ENCODE data around the gene PLK3.
"Not testable (repeated sequence)": the region's sequence is repeated elsewhere in the genome, so short reads cannot be mapped to it uniquely, and the experiment has no call there.

Gene PLK3

GRCh38 chr1:44799770-44800584 is at the start of gene PLK3:
TSS of gene PLK3 (plus strand) at chr1:44800377. CDS start at chr1:44800464, 87 bp downstream.
- Histone ChIP-seq H3K9ac (ENCODE audit: low read length) (peak within 1 kb of the TSS; percentile 33), H3K4me3 (ENCODE audit: low read depth in 1 of 2, low read length in 2 of 2) (peak within 1 kb of the TSS; percentile 71 to 75), H3K27ac (ENCODE audit: low read depth, low read length) (peak within 1 kb of the TSS; percentile 98), H3K4me1 (ENCODE audit: insufficient read depth, low read length) (peaks cover 15% of the 10 kb centered on the region), H3K27me3 (ENCODE audit: control insufficient read depth in 1 of 2, insufficient read depth in 2 of 2, low read length in 2 of 2) (no peaks in the 10 kb centered on the region), H3K9me3 (ENCODE audit: low read length) (no peaks in the 10 kb centered on the region), H3K36me3 (ENCODE audit: insufficient read depth, low read length) (peaks cover 14% of the 10 kb centered on the region)

- H3K9me3 ChIP-seq (ENCODE audit: low read length): no peaks in the 10 kb centered on the region
- no peaks in the 10 kb centered on the region for H3K4me1 ChIP-seq (ENCODE audit: insufficient read depth, low read length)
- H3K9ac ChIP-seq (ENCODE audit: low read length): no peak overlapping the region
- no peaks in the 10 kb centered on the region for H3K27me3 ChIP-seq (ENCODE audit: control insufficient read depth in 1 of 2, insufficient read depth in 2 of 2, low read length in 2 of 2)
- H3K36me3 ChIP-seq (ENCODE audit: insufficient read depth, low read length): no peaks in the 10 kb centered on the region
- H3K4me3 ChIP-seq (ENCODE audit: low read depth in 1 of 2, low read length in 2 of 2): no peak overlapping the region
- H3K27ac ChIP-seq (ENCODE audit: low read depth, low read length): no peak overlapping the region
Measured at GRCh38 chr1:44757420-44757819, 42.8 kb upstream of the PLK3 start.

GRCh38 chr1:44759077-44759476 is 41.1 kb upstream of the PLK3 start:
- Histone ChIP-seq H3K4me1 (ENCODE audit: insufficient read depth, low read length) (no peaks in the 10 kb centered on the region), H3K27me3 (ENCODE audit: control insufficient read depth in 1 of 2, insufficient read depth in 2 of 2, low read length in 2 of 2) (no peaks in the 10 kb centered on the region), H3K4me3 (ENCODE audit: low read depth in 1 of 2, low read length in 2 of 2) (no peak overlapping the region), H3K9ac (ENCODE audit: low read length) (no peak overlapping the region), H3K36me3 (ENCODE audit: insufficient read depth, low read length) (no peaks in the 10 kb centered on the region), H3K27ac (ENCODE audit: low read depth, low read length) (no peak overlapping the region), H3K9me3 (ENCODE audit: low read length) (no peaks in the 10 kb centered on the region)

- Histone ChIP-seq H3K27ac (ENCODE audit: low read depth, low read length) (no peak overlapping the region), H3K4me1 (ENCODE audit: insufficient read depth, low read length) (no peaks in the 10 kb centered on the region), H3K4me3 (ENCODE audit: low read depth in 1 of 2, low read length in 2 of 2) (no peak overlapping the region), H3K27me3 (ENCODE audit: control insufficient read depth in 1 of 2, insufficient read depth in 2 of 2, low read length in 2 of 2) (no peaks in the 10 kb centered on the region), H3K36me3 (ENCODE audit: insufficient read depth, low read length) (no peaks in the 10 kb centered on the region), H3K9me3 (ENCODE audit: low read length) (no peaks in the 10 kb centered on the region), H3K9ac (ENCODE audit: low read length) (no peak overlapping the region)
Measured at GRCh38 chr1:44760876-44761275, 39.3 kb upstream of the PLK3 start.

- not testable (repeated sequence) for H3K27ac ChIP-seq (ENCODE audit: low read depth, low read length); H3K9me3 ChIP-seq (ENCODE audit: low read length); H3K4me1 ChIP-seq (ENCODE audit: insufficient read depth, low read length); H3K36me3 ChIP-seq (ENCODE audit: insufficient read depth, low read length); H3K9ac ChIP-seq (ENCODE audit: low read length); H3K27me3 ChIP-seq (ENCODE audit: control insufficient read depth in 1 of 2, insufficient read depth in 2 of 2, low read length in 2 of 2); H3K4me3 ChIP-seq (ENCODE audit: low read depth in 1 of 2, low read length in 2 of 2)
Measured at GRCh38 chr1:44766421-44766820, 33.8 kb upstream of the PLK3 start.

GRCh38 chr1:44775078-44775929 is 24.9 kb upstream of the PLK3 start, which contains the start of gene RPS8:
TSS of gene RPS8 (plus strand) at chr1:44775540. CDS start at chr1:44775597, 57 bp downstream.
- H3K9ac ChIP-seq (ENCODE audit: low read length): peak within 1 kb of the TSS; percentile 97
- peak within 1 kb of the TSS; percentile 86 to 96 for H3K4me3 ChIP-seq (ENCODE audit: low read depth in 1 of 2, low read length in 2 of 2)
- peak within 1 kb of the TSS; percentile 99 for H3K27ac ChIP-seq (ENCODE audit: low read depth, low read length)
- H3K27me3 ChIP-seq (ENCODE audit: control insufficient read depth in 1 of 2, insufficient read depth in 2 of 2, low read length in 2 of 2): no peaks in the 10 kb centered on the region
- no peaks in the 10 kb centered on the region for H3K9me3 ChIP-seq (ENCODE audit: low read length)
- H3K4me1 ChIP-seq (ENCODE audit: insufficient read depth, low read length): peaks cover 10% of the 10 kb centered on the region
- H3K36me3 ChIP-seq (ENCODE audit: insufficient read depth, low read length): peaks cover 21% of the 10 kb centered on the region

- Histone ChIP-seq H3K27me3 (ENCODE audit: control insufficient read depth in 1 of 2, insufficient read depth in 2 of 2, low read length in 2 of 2) (no peaks in the 10 kb centered on the region), H3K4me1 (ENCODE audit: insufficient read depth, low read length) (peaks cover 10% of the 10 kb centered on the region), H3K36me3 (ENCODE audit: insufficient read depth, low read length) (peaks cover 25% of the 10 kb centered on the region), H3K4me3 (ENCODE audit: low read depth in 1 of 2, low read length in 2 of 2) (peak overlapping the region; percentile 86 to 96), H3K27ac (ENCODE audit: low read depth, low read length) (peak overlapping the region; percentile 99), H3K9ac (ENCODE audit: low read length) (peak overlapping the region; percentile 70), H3K9me3 (ENCODE audit: low read length) (no peaks in the 10 kb centered on the region)
Measured at GRCh38 chr1:44775930-44776729, 24.0 kb upstream of the PLK3 start.

GRCh38 chr1:44776730-44777068 is 23.5 kb upstream of the PLK3 start:
- Histone ChIP-seq H3K4me1 (ENCODE audit: insufficient read depth, low read length) (peaks cover 10% of the 10 kb centered on the region), H3K4me3 (ENCODE audit: low read depth in 1 of 2, low read length in 2 of 2) (peak overlapping the region; percentile 86 to 96), H3K9ac (ENCODE audit: low read length) (peak overlapping the region; percentile 70), H3K9me3 (ENCODE audit: low read length) (no peaks in the 10 kb centered on the region), H3K36me3 (ENCODE audit: insufficient read depth, low read length) (peaks cover 29% of the 10 kb centered on the region), H3K27ac (ENCODE audit: low read depth, low read length) (peak overlapping the region; percentile 38), H3K27me3 (ENCODE audit: control insufficient read depth in 1 of 2, insufficient read depth in 2 of 2, low read length in 2 of 2) (no peaks in the 10 kb centered on the region)

GRCh38 chr1:44777547-44777946 is 22.6 kb upstream of the PLK3 start:
- H3K9me3 ChIP-seq (ENCODE audit: low read length): no peaks in the 10 kb centered on the region
- H3K4me3 ChIP-seq (ENCODE audit: low read depth in 1 of 2, low read length in 2 of 2): no peak overlapping the region
- H3K9ac ChIP-seq (ENCODE audit: low read length): no peak overlapping the region
- H3K4me1 ChIP-seq (ENCODE audit: insufficient read depth, low read length): peaks cover 10% of the 10 kb centered on the region
- peaks cover 29% of the 10 kb centered on the region for H3K36me3 ChIP-seq (ENCODE audit: insufficient read depth, low read length)
- no peaks in the 10 kb centered on the region for H3K27me3 ChIP-seq (ENCODE audit: control insufficient read depth in 1 of 2, insufficient read depth in 2 of 2, low read length in 2 of 2)
- H3K27ac ChIP-seq (ENCODE audit: low read depth, low read length): no peak overlapping the region

- H3K36me3 ChIP-seq (ENCODE audit: insufficient read depth, low read length): peaks cover 29% of the 10 kb centered on the region
- H3K27ac ChIP-seq (ENCODE audit: low read depth, low read length): no peak overlapping the region
- H3K4me3 ChIP-seq (ENCODE audit: low read depth in 1 of 2, low read length in 2 of 2): no peak overlapping the region
- H3K27me3 ChIP-seq (ENCODE audit: control insufficient read depth in 1 of 2, insufficient read depth in 2 of 2, low read length in 2 of 2): no peaks in the 10 kb centered on the region
- no peak overlapping the region for H3K9ac ChIP-seq (ENCODE audit: low read length)
- peaks cover 10% of the 10 kb centered on the region for H3K4me1 ChIP-seq (ENCODE audit: insufficient read depth, low read length)
- H3K9me3 ChIP-seq (ENCODE audit: low read length): no peaks in the 10 kb centered on the region
Measured at GRCh38 chr1:44777969-44778635, 22.1 kb upstream of the PLK3 start.
